ENCODE measurements around the gene PGM5.

DNA sequence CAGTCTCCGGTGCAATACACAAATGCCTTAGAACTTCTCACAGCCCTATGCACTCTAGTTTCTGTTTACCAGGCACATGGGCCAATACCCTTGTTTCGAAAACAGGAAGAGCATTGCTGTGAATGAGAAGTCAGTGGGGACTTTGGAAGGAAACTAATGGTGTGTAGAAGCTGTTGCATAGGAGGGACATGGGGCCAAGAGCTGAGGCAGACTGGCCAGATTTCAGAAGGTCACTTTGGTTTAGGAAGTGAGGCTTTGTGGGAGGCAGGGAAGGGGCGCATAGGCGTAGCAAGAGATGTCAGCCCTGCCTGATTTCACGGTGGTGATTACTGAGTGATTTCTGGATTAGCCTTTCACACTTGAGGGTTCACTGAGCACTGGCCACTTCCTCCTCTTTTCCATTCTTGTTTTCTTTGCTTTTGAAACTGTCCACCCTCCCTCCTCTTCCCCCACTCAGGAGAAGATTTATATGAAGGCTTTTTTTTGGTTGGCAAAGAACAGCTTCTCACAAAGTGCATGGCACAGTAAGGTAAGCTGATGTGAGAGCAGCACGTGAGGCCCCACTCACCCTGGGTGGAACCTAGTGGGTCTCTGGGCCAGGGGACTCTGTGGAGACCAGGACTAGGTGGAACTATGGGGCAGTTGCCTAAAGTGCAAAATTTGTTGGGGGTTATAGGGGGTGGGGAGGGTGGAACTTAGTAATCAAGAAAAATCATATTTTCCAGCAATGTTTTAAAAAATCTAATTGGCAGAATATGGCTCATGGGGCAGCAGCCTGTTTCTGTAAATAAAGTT is 190.4 kb downstream of the PGM5 start:
- TF ChIP-seq EZH2phosphoT487 (IDR thresholded peaks at IDR 0.05; ENCODE audit: unreplicated experiment) (no peak), CTCF (conservative IDR thresholded peaks at IDR 0.05; ENCODE audit: low read depth in 2 of 2) (no peak), JUNB (IDR thresholded peaks at IDR 0.05; ENCODE audit: unreplicated experiment) (no peak), POLR2AphosphoS5 (IDR thresholded peaks at IDR 0.05; ENCODE audit: low read depth) (no peak)
- TF ChIP-seq, protein P1, sequence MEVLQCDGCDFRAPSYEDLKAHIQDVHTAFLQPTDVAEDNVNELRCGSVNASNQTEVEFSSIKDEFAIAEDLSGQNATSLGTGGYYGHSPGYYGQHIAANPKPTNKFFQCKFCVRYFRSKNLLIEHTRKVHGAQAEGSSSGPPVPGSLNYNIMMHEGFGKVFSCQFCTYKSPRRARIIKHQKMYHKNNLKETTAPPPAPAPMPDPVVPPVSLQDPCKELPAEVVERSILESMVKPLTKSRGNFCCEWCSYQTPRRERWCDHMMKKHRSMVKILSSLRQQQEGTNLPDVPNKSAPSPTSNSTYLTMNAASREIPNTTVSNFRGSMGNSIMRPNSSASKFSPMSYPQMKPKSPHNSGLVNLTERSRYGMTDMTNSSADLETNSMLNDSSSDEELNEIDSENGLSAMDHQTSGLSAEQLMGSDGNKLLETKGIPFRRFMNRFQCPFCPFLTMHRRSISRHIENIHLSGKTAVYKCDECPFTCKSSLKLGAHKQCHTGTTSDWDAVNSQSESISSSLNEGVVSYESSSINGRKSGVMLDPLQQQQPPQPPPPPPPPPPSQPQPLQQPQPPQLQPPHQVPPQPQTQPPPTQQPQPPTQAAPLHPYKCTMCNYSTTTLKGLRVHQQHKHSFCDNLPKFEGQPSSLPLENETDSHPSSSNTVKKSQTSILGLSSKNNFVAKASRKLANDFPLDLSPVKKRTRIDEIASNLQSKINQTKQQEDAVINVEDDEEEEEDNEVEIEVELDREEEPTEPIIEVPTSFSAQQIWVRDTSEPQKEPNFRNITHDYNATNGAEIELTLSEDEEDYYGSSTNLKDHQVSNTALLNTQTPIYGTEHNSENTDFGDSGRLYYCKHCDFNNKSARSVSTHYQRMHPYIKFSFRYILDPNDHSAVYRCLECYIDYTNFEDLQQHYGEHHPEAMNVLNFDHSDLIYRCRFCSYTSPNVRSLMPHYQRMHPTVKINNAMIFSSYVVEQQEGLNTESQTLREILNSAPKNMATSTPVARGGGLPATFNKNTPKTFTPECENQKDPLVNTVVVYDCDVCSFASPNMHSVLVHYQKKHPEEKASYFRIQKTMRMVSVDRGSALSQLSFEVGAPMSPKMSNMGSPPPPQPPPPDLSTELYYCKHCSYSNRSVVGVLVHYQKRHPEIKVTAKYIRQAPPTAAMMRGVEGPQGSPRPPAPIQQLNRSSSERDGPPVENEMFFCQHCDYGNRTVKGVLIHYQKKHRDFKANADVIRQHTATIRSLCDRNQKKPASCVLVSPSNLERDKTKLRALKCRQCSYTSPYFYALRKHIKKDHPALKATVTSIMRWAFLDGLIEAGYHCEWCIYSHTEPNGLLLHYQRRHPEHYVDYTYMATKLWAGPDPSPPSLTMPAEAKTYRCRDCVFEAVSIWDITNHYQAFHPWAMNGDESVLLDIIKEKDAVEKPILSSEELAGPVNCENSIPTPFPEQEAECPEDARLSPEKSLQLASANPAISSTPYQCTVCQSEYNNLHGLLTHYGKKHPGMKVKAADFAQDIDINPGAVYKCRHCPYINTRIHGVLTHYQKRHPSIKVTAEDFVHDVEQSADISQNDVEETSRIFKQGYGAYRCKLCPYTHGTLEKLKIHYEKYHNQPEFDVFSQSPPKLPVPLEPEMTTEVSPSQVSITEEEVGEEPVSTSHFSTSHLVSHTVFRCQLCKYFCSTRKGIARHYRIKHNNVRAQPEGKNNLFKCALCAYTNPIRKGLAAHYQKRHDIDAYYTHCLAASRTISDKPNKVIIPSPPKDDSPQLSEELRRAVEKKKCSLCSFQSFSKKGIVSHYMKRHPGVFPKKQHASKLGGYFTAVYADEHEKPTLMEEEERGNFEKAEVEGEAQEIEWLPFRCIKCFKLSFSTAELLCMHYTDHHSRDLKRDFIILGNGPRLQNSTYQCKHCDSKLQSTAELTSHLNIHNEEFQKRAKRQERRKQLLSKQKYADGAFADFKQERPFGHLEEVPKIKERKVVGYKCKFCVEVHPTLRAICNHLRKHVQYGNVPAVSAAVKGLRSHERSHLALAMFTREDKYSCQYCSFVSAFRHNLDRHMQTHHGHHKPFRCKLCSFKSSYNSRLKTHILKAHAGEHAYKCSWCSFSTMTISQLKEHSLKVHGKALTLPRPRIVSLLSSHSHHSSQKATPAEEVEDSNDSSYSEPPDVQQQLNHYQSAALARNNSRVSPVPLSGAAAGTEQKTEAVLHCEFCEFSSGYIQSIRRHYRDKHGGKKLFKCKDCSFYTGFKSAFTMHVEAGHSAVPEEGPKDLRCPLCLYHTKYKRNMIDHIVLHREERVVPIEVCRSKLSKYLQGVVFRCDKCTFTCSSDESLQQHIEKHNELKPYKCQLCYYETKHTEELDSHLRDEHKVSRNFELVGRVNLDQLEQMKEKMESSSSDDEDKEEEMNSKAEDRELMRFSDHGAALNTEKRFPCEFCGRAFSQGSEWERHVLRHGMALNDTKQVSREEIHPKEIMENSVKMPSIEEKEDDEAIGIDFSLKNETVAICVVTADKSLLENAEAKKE (CRISPR knock-in tag; IDR thresholded peaks at IDR 0.05) = no peak

Data from GM23338 (cell line).